HS-5 (cell line): Measurements from ENCODE around the gene FOSL2.

Experiments
- DNase-seq: peaks from one replicate; pipeline ENCODE4 v3.0.0-alpha.2; 2012; ENCODE audit warnings: low read depth

The FOSL2 gene

GRCh38 chr2:28392297-28393113, at the start of gene FOSL2:
Gene FOSL2, plus strand, starts transcription at chr2:28392858. Its CDS starts 863 bp downstream, at chr2:28393721.
- peak; percentile 99 for DNase-seq

- no peak for DNase-seq
Observed at GRCh38 chr2:28343184-28343942, 49.3 kb upstream of the FOSL2 start.

- DNase-seq: no peak
Observed at GRCh38 chr2:28343971-28344715, 48.5 kb upstream of the FOSL2 start.

GRCh38 chr2:28344756-28345373, 47.8 kb upstream of the FOSL2 start:
- DNase-seq: no peak

- no peak for DNase-seq
Observed at GRCh38 chr2:28345619-28346018, 47.0 kb upstream of the FOSL2 start.

GRCh38 chr2:28346587-28346986, 46.1 kb upstream of the FOSL2 start:
- DNase-seq: no peak

GRCh38 chr2:28347193-28347592, 45.5 kb upstream of the FOSL2 start:
- no peak for DNase-seq

GRCh38 chr2:28347596-28347995, 45.1 kb upstream of the FOSL2 start:
- no peak for DNase-seq

- no peak for DNase-seq
Observed at GRCh38 chr2:28348149-28348567, 44.5 kb upstream of the FOSL2 start.

GRCh38 chr2:28348921-28349320, 43.7 kb upstream of the FOSL2 start:
- DNase-seq: no peak

- no peak for DNase-seq
Observed at GRCh38 chr2:28349546-28350165, 43.0 kb upstream of the FOSL2 start.

GRCh38 chr2:28350196-28350595, 42.5 kb upstream of the FOSL2 start:
- no peak for DNase-seq

GRCh38 chr2:28350791-28351285, 41.8 kb upstream of the FOSL2 start:
- DNase-seq: no peak

GRCh38 chr2:28351621-28352020, 41.0 kb upstream of the FOSL2 start:
- no peak for DNase-seq

- DNase-seq: no peak
Observed at GRCh38 chr2:28352104-28352503, 40.6 kb upstream of the FOSL2 start.

GRCh38 chr2:28352610-28353195, 40.0 kb upstream of the FOSL2 start:
- no peak for DNase-seq

GRCh38 chr2:28354920-28355520, 37.6 kb upstream of the FOSL2 start:
- no peak for DNase-seq

GRCh38 chr2:28355521-28356094, 37.0 kb upstream of the FOSL2 start:
- DNase-seq: no peak

GRCh38 chr2:28356095-28356911, 36.4 kb upstream of the FOSL2 start:
- DNase-seq: no peak
